Activated T-helper 1 cell treated with anti-CD3 and anti-CD28 coated beads, Interleukin-2, amount 50 U/mL, for 16 hours (primary cell): ENCODE results near the gene TOE1.
"Not testable (repeated sequence)": the region's sequence is repeated elsewhere in the genome, so short reads cannot be mapped to it uniquely, and the experiment has no call there.

Experiments
- DNase-seq, 2 donors: peaks; one replicate each; pipeline ENCODE4 v3.0.0-alpha.2; 2020; ENCODE audit warnings: low read depth in 1 of 2, low spot score in 1 of 2

TOE1 gene

DNA sequence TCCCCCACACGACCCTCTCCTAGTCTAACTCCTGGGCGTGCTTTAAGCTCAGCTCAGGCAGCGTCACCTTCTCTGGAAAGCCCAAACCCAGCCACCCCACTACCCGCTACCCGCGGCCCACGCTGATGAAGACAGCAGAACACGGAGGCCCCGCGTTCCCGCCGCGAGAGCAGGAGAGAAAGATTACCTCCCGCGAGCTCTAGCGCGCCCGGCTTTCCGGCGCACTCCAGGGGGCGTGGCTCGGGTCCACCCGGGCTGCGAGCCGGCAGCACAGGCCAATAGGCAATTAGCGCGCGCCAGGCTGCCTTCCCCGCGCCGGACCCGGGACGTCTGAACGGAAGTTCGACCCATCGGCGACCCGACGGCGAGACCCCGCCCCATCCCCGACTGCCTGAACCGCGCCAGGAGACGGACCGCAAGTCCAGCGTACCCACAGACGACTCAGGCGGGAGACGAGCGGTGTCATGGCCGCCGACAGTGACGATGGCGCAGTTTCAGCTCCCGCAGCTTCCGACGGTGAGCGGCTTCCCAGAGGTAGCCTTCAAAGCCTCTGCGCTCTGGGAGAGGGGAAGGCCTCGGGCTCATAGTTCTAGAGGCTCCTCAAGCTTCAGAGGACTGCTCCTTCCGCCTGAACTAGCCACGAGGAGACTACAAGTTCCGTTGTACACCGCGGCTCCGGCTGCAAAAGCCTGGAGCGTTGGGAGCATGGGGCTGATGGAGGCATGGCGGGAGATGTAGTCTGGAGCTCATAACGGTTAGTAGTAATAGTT, at the start of gene TOE1, which contains the start of gene MUTYH:
Gene TOE1 (plus strand): TSS at position 382 of the 770 bp plus-strand sequence. CDS start 83 bp downstream, at position 465.
Gene MUTYH (minus strand): TSS at position 652 of the 770 bp plus-strand sequence. CDS start 5,935 bp downstream, outside the sequence.
- peak; percentile 85 to 87 for DNase-seq

DNA sequence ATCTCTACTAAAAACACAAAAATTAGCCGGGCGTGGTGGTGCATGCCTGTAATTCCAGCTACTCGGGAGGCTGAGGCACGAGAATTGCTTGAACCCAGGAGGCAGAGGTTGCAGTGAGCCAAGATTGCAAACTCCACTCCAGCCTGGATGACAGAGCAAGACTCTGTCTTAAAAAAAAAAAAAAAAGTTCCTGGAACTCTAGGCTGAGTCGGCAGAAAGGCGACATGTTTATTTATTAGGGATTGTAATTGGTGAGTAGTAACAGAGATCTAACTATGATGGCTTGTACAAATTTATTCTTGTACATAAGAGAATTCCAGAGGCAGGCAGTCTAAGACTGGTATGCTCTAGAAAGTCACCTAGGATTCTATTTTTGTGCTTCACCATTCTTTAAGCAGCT, 49.0 kb upstream of the TOE1 start:
- DNase-seq: not testable (repeated sequence)

DNA sequence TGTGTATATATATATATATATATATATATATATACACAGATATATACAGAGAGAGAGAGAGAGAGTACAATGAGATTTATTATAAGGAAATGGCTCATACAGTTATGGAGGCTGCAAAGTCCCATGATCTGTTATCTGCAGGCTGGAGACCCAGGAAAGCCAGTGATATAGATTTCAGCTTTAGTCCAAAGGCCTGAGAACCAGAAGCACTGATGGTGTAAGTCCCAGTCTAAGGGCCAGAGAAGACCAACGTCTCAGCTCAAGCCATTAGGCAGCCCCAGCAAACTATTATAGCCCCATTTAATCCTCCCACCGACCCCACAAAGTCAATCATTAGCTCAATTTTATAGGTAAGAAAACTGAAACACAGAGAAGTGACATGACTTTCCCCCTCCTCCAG, 48.3 kb upstream of the TOE1 start:
- DNase-seq: no peak

DNA sequence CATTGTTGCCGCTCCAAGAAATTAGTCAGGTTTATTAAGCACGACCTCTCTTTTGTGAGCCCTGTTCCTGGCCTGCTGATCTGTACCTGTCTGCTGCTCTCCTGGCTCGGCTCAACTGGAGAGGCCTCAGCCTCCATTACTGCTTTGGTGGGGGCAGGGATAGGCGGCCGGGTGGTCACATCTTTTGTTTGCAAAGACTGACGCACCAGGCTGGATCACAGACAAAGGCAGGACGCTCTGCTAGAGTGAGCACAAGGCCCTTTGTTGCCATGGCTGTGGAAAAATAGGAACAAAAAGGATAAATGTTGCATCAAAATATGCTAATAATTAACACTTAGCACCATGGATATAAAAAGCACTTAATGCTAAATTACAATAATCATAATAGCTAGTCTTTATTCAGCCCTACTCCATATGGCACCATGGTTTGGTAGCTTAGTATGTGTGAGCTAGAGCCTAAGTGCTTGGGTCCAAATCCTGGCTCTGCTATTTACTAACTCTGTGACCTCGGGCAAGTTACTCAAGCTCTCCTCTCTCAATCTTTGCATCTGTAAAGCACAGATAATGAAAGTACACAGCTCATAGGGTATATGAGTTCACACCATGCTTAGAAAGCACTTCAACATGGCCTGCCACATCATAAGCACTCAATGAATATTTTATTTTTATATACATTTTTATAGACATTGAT, 42.2 kb upstream of the TOE1 start:
- no peak for DNase-seq

DNA sequence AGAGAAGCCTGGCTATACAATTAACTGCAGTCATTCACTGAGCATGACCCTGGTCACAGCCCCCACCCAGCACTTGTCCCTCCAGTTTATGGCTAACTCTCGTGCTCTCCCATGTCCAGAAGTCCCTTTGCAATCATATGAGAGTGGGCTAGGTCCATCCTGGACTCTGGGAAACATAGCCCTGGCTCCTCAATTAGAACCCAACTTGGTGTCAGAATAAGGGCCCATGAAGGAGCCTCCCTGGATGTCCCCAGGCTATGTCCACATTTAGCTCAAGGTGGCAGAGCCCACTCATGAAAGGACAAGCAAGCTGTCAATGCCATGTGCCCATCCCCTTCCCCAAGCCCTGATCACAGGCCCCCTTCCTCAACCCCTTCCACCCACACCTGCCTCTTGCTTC, 40.7 kb upstream of the TOE1 start:
- DNase-seq: no peak

GRCh38 chr1:45299981-45300668, 39.8 kb upstream of the TOE1 start:
- DNase-seq: no peak

- DNase-seq: no peak
Observed at GRCh38 chr1:45300669-45300997, 39.3 kb upstream of the TOE1 start.

- DNase-seq: no peak
Observed at GRCh38 chr1:45302505-45303150, 37.3 kb upstream of the TOE1 start.

GRCh38 chr1:45303520-45304310, 36.3 kb upstream of the TOE1 start:
- peak; percentile 97 to 98 for DNase-seq

DNA sequence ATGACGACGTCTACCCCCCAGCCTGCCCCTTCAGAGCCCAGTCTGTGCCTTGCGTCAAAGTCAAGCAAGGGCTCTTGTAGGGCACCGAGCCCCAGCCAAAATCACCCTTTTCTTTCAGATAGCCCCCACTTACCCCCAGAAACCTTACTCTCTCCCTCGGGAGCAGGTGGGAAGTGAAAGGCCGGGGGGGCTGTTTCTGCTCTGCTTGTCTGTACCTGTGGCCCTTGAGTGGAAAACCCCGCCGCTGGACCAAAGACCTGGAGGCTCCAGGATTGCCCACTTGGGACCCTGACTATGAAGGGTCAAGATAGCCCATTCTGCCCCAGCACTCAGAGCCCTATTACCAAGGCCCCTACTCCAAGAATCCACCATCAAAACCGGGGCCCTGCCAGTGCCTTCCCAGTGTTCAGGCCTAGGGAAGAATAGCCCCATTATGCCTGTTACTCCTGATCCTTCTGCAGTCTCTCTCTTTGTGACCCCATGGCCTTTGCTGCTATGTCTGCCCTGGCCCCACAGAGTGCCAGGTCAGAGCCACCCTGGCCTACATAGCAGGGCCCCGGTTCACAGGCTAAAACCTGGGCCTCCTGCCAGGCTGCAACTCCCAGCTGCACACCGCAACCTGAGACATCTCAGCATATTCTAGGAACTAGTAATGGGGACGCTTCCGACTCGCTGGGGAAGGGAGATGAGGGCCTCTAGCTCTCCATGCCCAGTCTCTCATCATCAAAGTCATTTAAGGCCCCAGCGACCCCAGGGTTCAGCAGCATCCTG, 35.5 kb upstream of the TOE1 start:
- no peak for DNase-seq

- DNase-seq: no peak
Observed at GRCh38 chr1:45305231-45305630, 34.7 kb upstream of the TOE1 start.

DNA sequence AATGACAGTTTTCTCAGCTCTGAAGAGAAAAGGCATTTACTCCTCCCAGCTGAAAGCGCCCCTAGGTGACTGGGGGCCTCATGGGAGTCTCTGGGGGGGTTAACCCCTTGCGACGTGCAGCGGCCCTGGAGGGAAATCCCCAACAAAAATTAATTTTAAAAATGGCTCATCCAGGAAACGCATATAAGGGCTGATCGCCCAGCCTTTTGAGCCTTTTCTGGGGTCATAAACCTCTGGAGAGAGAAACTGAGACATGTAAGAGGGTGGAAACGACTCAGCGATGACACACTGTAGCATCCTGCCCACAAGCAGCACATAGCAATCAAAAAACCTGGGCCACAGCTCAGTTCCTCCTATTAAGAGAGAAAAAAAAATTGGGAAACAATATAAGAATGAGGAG, 33.7 kb upstream of the TOE1 start:
- DNase-seq: no peak

GRCh38 chr1:45306905-45307304, 33.1 kb upstream of the TOE1 start:
- DNase-seq: no peak

DNA sequence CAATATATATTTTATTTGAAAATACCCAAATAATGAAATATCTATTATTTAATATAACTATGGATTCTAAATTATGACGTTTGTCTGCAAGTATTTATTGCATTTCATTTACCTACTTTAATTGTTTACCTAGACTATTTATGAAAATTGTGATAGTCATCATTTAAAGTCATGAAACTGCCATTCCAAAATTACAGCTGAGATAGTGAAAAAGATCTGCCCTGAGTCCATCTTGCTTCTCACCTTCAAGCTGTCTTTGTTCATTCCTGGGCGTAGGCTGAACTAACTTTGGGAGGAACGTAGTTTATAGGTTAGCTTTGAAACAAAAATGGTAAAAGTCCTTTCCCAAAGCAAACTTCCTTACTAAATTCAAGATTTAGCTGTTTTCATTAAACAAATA, 25.7 kb upstream of the TOE1 start:
- DNase-seq: no peak

DNA sequence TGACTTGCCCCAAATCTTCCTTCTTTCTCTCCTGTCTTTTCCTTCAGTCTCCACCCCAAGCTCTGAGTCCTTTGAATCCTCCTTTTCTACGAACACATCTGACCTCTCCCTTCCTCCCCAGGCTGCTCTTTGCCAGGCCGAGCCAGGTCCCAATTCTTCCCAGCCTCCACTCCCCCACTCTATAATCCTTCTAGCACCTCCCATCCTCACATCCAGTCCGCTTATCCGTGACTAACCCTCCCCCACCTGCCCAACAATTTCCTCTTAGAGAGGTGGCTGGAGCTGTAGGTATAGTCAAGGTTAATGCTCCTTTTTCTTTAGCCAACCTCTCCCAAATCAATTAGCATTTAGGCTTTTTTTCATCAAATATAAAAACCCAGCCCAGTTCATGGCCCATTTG, 22.8 kb upstream of the TOE1 start:
- no peak for DNase-seq

DNA sequence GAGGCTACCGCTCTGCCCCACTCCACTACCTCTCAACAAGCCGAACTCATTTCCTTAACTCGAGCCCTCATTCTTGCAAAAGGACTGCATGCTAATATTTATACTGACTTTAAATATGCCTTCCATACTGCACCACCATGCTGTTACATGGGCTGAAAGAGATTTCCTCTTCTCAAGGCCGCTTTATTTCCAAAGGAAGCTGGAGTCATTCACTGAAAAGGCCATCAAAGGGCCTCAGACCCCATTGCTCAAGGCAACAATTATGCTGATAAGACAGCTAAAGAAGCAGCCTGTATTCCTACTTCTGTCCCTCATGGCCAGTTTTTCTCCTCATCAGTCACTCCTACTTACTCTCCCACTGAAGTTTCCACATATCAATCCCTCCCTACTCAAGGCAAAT, 20.2 kb upstream of the TOE1 start:
- no peak for DNase-seq

- no peak for DNase-seq
Observed at GRCh38 chr1:45321444-45321843, 18.5 kb upstream of the TOE1 start.

DNA sequence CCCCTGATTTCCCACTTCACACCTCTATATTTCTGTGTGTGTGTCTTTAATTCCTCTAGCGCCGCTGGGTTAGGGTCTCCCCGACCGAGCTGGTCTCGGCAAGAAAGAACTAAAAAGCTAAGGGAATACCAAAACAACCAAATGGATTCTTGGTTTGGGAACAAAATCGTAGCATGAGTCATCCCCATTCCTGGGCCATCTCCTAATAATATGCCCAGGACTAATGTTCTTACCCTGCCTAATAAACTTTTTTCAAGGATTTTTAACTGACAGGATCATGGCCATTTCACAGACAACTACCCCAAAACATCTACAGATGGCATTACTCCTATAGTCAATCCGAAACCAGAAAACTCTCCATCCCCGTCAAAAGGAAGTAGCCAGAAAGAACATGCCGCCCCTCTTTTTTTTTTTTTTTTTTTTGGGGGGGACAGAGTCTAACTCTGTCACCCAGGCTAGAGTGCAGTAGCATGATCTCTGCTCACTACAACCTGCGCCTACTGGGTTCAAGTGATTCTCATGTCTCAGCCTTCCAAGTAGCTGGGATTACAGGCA, 17.4 kb upstream of the TOE1 start:
- no peak for DNase-seq

GRCh38 chr1:45325851-45326506, 14.0 kb upstream of the TOE1 start:
- DNase-seq: no peak
